GM12878 (cell line): ENCODE results near the gene EPHA10. TPM values are rescaled to one million over a fixed set of nuclear protein-coding genes. Genes with fewer than 3 reads are reported as not detected.

Experiments used
- ATAC-seq: fragments of 200-7000 bp; cut with Tn5 transposase; 3 replicates; pipeline ENCODE4 v1.9.1; 2020; ENCODE audit warnings: mild to moderate bottlenecking, moderate library complexity
- BruUV-seq: library from RNA; stranded (reverse); fragments of 400-500 nt; replicated peaks from 2 replicates; lab custom pipeline; 2021; lab: Mats Ljungman, UMichigan
- CTCF ChIA-PET: fragments of 300-600 bp; sonication (Branson Sonifier 250); formaldehyde crosslinking; extraction: SDS; loops from one replicate; lab custom pipeline; 2021; ENCODE audit warnings: inconsistent platforms; lab: Yijun Ruan, JAX
- POLR2A ChIA-PET: fragments of 350-600 bp; formaldehyde crosslinking; extraction: SDS; loops from one replicate; lab custom pipeline; 2021; ENCODE audit warnings: inconsistent platforms; lab: Charles Lee
- RAD21 ChIA-PET: fragments of 300-600 bp; sonication (Branson Sonifier 250); formaldehyde crosslinking; loops from one replicate; lab custom pipeline; 2023; ENCODE audit warnings: antibody characterized with exemption; ENCODE audit not compliant: unreplicated experiment; lab: Charles Lee
- SMC1A ChIA-PET: fragments of 300-600 bp; sonication (Branson Sonifier 250); formaldehyde crosslinking; loops from one replicate; lab custom pipeline; 2023; ENCODE audit not compliant: unreplicated experiment, uncharacterized antibody; lab: Charles Lee
- DNase-seq: peaks from one replicate; pipeline ENCODE4 v3.0.0-alpha.2; 2011; ENCODE audit warnings: low read depth, low spot score
- FAIRE-seq: peaks from 3 replicates; lab custom pipeline; 2011; peaks lifted over from hg19 to GRCh38; lab: Jason Lieb, UNC
- H2AFZ ChIP-seq: 2 replicates; pipeline ENCODE4 v1.6.0; 2011; ENCODE audit warnings: low read depth, low read length, control low read depth; ENCODE audit not compliant: control insufficient read depth
- H3K27ac ChIP-seq: 2 replicates; pipeline ENCODE4 v1.5.1; 2011; ENCODE audit warnings: control low read depth; ENCODE audit not compliant: control insufficient read depth, insufficient read depth
- H3K27me3 ChIP-seq, 2 experiments: replicated peaks in 1 of 2; 2 replicates each; pipeline versions ENCODE4 v1.6.0 to v1.6.1; 2011; ENCODE audit warnings: low read length in 1 of 2; ENCODE audit not compliant: control insufficient read depth in 2 of 2, insufficient read depth in 2 of 2
- H3K36me3 ChIP-seq, 2 experiments: 2 replicates each; pipeline ENCODE4 v1.5.1; 2011; ENCODE audit warnings: low read length in 1 of 2; ENCODE audit not compliant: control insufficient read depth in 2 of 2, insufficient read depth in 2 of 2
- H3K4me1 ChIP-seq: 2 replicates; pipeline ENCODE4 v1.6.1; 2011; ENCODE audit warnings: mild to moderate bottlenecking, low read length, moderate library complexity, mixed read lengths; ENCODE audit not compliant: control insufficient read depth, insufficient read depth
- H3K4me2 ChIP-seq: 2 replicates; pipeline ENCODE4 v1.6.0; 2011; ENCODE audit warnings: control low read depth; ENCODE audit not compliant: control insufficient read depth, insufficient read depth
- H3K4me3 ChIP-seq: fragments of 200-600 bp; sonication (generic); 2 replicates; pipeline ENCODE4 v1.5.1; 2016
- H3K79me2 ChIP-seq: 2 replicates; pipeline ENCODE4 v1.6.0; 2011; ENCODE audit warnings: low read length; ENCODE audit not compliant: control insufficient read depth, insufficient read depth
- H3K9ac ChIP-seq: 2 replicates; pipeline ENCODE4 v1.8.0; 2011; ENCODE audit warnings: low read length, control low read depth, mixed read lengths; ENCODE audit not compliant: control insufficient read depth, insufficient read depth
- H3K9me3 ChIP-seq: replicated peaks from 3 replicates; pipeline ENCODE4 v1.5.1; 2011; ENCODE audit warnings: mild to moderate bottlenecking, low read length; ENCODE audit not compliant: control insufficient read depth, insufficient read depth
- H4K20me1 ChIP-seq: 2 replicates; pipeline ENCODE4 v1.6.0; 2011; ENCODE audit not compliant: control insufficient read depth, insufficient read depth
- ATF7 ChIP-seq: fragments of 450-650 bp; IDR thresholded peaks from 2 replicates; pipeline ENCODE4 v1.6.1; 2016; ENCODE audit warnings: low read depth, mild to moderate bottlenecking
- BCL3 ChIP-seq: IDR thresholded peaks from 2 replicates; pipeline ENCODE4 v1.6.1; 2011; ENCODE audit warnings: borderline replicate concordance, low read depth, mild to moderate bottlenecking, moderate library complexity, low read length; ENCODE audit not compliant: insufficient read depth, poor library complexity, severe bottlenecking
- CEBPB ChIP-seq, 2 experiments: fragments of 150-350 bp in 1 of 2; IDR thresholded peaks; 2 replicates each; pipeline ENCODE4 v1.6.1; 2012 to 2014; ENCODE audit warnings: low read depth in 2 of 2, low read length in 2 of 2, borderline replicate concordance in 1 of 2, inconsistent platforms in 1 of 2
- CEBPZ ChIP-seq: fragments of 150-350 bp; IDR thresholded peaks from 2 replicates; pipeline ENCODE4 v1.6.1; 2016; ENCODE audit warnings: low read depth, low read length
- CUX1 ChIP-seq: IDR thresholded peaks from 2 replicates; pipeline ENCODE4 v1.6.1; 2012; ENCODE audit warnings: improper control_type of control experiment, low read depth, low read length; ENCODE audit not compliant: insufficient replicate concordance
- DPF2 ChIP-seq: fragments of 450-650 bp; IDR thresholded peaks from 2 replicates; pipeline ENCODE4 v1.6.1; 2017; ENCODE audit warnings: mild to moderate bottlenecking
- HCFC1 ChIP-seq: fragments of 150-350 bp; IDR thresholded peaks from 2 replicates; pipeline ENCODE4 v1.6.1; 2014; ENCODE audit warnings: low read length
- HDGF ChIP-seq: fragments of 450-650 bp; IDR thresholded peaks from 2 replicates; pipeline ENCODE4 v1.6.1; 2016; ENCODE audit warnings: antibody characterized with exemption
- MTA2 ChIP-seq: fragments of 450-650 bp; IDR thresholded peaks from 2 replicates; pipeline ENCODE4 v1.6.1; 2016; ENCODE audit warnings: low read depth, mild to moderate bottlenecking, moderate library complexity
- MXI1 ChIP-seq: fragments of 150-350 bp; IDR thresholded peaks from 2 replicates; pipeline ENCODE4 v1.6.1; 2011; ENCODE audit warnings: low read depth, mild to moderate bottlenecking, inconsistent platforms, low read length, improper control_type of control experiment
- SMARCA5 ChIP-seq: fragments of 450-650 bp; IDR thresholded peaks from 2 replicates; pipeline ENCODE4 v1.6.1; 2017; ENCODE audit warnings: mild to moderate bottlenecking
- SPI1 ChIP-seq: IDR thresholded peaks from 2 replicates; pipeline ENCODE4 v1.6.1; 2011; ENCODE audit warnings: low read depth, mild to moderate bottlenecking, low read length, moderate library complexity, borderline replicate concordance; ENCODE audit not compliant: insufficient read depth
- ZBED1 ChIP-seq: IDR thresholded peaks from 2 replicates; pipeline ENCODE4 v1.6.1; 2016; ENCODE audit warnings: borderline replicate concordance
- ZNF207 ChIP-seq: fragments of 450-650 bp; IDR thresholded peaks from 2 replicates; pipeline ENCODE4 v1.6.1; 2014; ENCODE audit warnings: antibody characterized with exemption, mild to moderate bottlenecking, borderline replicate concordance
- ZNF274 ChIP-seq: IDR thresholded peaks from one replicate; pipeline ENCODE4 v1.8.0; 2011; ENCODE audit not compliant: insufficient read length, insufficient read depth
- WGBS: methylation state at CpG from one replicate; pipeline ENCODE4 v1.1.6; 2016; ENCODE audit warnings: low lambda C conversion rate; ENCODE audit not compliant: insufficient replicate concordance, insufficient coverage; ENCODE audit errors: missing lambda C conversion rate; 5-methylcytosine and 5-hydroxymethylcytosine counted together
- in situ Hi-C: fragments of 300-500 bp; cut with MboI; formaldehyde crosslinking; loops from 9 replicates; pipeline ENCODE4 v1.14.3; 2018; ENCODE audit warnings: mixed read lengths
- intact Hi-C: fragments of 100-400 bp; cut with micrococcal nuclease; formaldehyde crosslinking; loops from one replicate; pipeline ENCODE4 v1.14.2; 2022; ENCODE audit not compliant: unreplicated experiment
- polyA plus RNA-seq, 11 experiments: library from polyadenylated mRNA; depleted of rRNA in 4 of 11; unstranded in 6 of 11; stranded (reverse) in 5 of 11; fragments of >200 nt; fragmentation: Nextera tagmentation in 4 of 11; fragmentation: Illumina TruSeq in 1 of 11; extraction: Ambion mirVana in 4 of 11; extraction: Trizol in 1 of 11; gene quantifications; 1 replicate in 1 of 11; 2 replicates in 10 of 11; pipeline versions ENCODE4 v1.2.1 to v1.2.3, GENCODE V29; 2011 to 2016; ENCODE audit warnings: inconsistent platforms in 2 of 11, missing spikeins in 2 of 11, low read depth in 1 of 11
- total RNA-seq, 4 experiments: library from RNA; depleted of rRNA in 3 of 4; stranded (reverse); fragments of >200 nt in 3 of 4; fragmentation: Illumina TruSeq in 1 of 4; extraction: Trizol in 1 of 4; gene quantifications; 2 replicates each; pipeline versions ENCODE4 v1.2.1 to v1.2.3, GENCODE V29; 2013 to 2021

EPHA10 gene
- total and polyA plus RNA-seq, 10 of the 15 experiments (the other 5 are each of a cell fraction or from before 2014, with no cell fraction given), result 0.05 to 0.06 TPM; not detected in 8

- no peak overlapping the region for H3K4me3 ChIP-seq
- H3K9ac ChIP-seq, result no peak overlapping the region
- POLR2A ChIA-PET, result no interaction called here
- CTCF ChIA-PET, result no interaction called here
- H2AFZ ChIP-seq, result no peak overlapping the region
- 67% methylated on average over 66 of the region's 68 CpGs for WGBS
- RAD21 ChIA-PET, result no interaction called here
- SMC1A ChIA-PET, result no interaction called here
- no peaks in the 10 kb centered on the region for H3K36me3 ChIP-seq
- no peaks in the 10 kb centered on the region; the same call in 2 of the 3 replicates for H3K9me3 ChIP-seq
- in situ Hi-C loops, result no loop called here
- ATAC-seq, result no peak
- TF ChIP-seq SPI1 (no peak), BCL3 (no peak), ZBED1 (no peak), ATF7 (no peak), MXI1 (no peak), DPF2 (no peak), CEBPB (IDR thresholded peaks at IDR 0.05; ENCODE audit: borderline replicate concordance in 1 of 2, low read depth in 2 of 2, low read length in 2 of 2) (no peak), ZNF274 (no peak), HCFC1 (no peak), SMARCA5 (no peak), HDGF (no peak), CUX1 (no peak), ZNF207 (no peak), CEBPZ (no peak), MTA2 (no peak)
- no peak for FAIRE-seq
- intact Hi-C loops, result no loop called here
- no peak for DNase-seq
- peaks cover 5 to 11% of the 10 kb centered on the region in 2 experiments; a peak in 3 of 4 replicates for H3K27me3 ChIP-seq
- no peaks in the 10 kb centered on the region for H3K79me2 ChIP-seq
- H3K27ac ChIP-seq, result no peak overlapping the region
- no peak overlapping the region for H3K4me2 ChIP-seq
- H3K4me1 ChIP-seq, result no peaks in the 10 kb centered on the region
- no TSS peak for BruUV-seq
- no peaks in the 10 kb centered on the region for H4K20me1 ChIP-seq
These were observed 3.4 kb downstream of the EPHA10 start for GRCh38 chr1:37761416-37762095.
